ENCODE results near the gene CERK. TPM values are rescaled to one million over a fixed set of nuclear protein-coding genes. Genes with fewer than 3 reads are reported as not detected.

CERK gene
- total RNA-seq, 3 donors from 2014 or later = 41.4 to 47.3 (median 44.9) TPM

DNA sequence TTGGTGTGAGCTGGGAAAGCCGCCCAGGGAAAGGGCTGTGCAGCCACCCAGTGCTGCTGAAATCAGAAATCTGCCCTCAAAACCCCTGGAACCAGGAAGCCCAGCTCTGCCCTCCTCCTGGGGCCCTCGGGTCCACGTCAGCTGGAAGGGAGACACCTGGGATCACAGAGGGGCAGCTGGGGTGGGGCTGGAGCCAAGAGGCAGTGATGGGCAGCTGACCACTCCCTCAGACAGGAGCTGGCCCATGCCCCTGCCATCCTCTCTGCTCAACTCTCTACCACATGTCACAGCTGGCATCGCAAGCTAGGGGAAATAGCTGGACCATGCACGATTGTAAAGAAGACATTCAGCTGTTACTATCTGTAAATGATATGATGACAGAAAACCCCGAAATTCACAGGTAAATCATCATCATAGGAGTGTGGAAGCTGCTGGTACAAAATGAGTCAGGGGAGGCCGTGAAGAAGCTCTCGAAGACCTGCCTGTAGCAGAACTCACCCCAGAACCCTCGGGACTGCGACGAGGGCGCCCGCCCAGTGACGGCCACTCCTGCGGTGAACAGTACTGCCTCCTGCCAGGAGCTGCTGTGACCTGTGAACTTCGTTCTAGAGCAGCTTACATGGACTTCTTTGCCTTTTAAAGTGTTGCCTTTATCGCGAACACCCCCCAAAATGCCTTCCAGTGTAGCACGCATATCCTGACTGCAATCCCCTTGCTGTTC is 55.9 kb downstream of the CERK start:
- H3K4me3 Mint-ChIP-seq = no peak overlapping the region
- H3K4me1 Mint-ChIP-seq (ENCODE audit: low read depth) = peaks cover 23% of the 10 kb centered on the region
- no peaks in the 10 kb centered on the region for H3K27me3 Mint-ChIP-seq (ENCODE audit: low read depth)
- ATAC-seq (no peak), DNase-seq (no peak)
- H3K36me3 Mint-ChIP-seq (ENCODE audit: insufficient read depth) = peaks cover 12% of the 10 kb centered on the region
- H3K9me3 Mint-ChIP-seq = no peaks in the 10 kb centered on the region

GRCh38 chr22:46681010-46681409 is 57.0 kb downstream of the CERK start:
- ATAC-seq (peak; percentile 25 to 44), DNase-seq (no peak)
- no peaks in the 10 kb centered on the region for H3K27me3 Mint-ChIP-seq (ENCODE audit: low read depth)
- H3K9me3 Mint-ChIP-seq = no peaks in the 10 kb centered on the region
- H3K36me3 Mint-ChIP-seq (ENCODE audit: insufficient read depth) = peaks cover 7% of the 10 kb centered on the region
- no peak overlapping the region for H3K4me3 Mint-ChIP-seq
- peaks cover 22% of the 10 kb centered on the region for H3K4me1 Mint-ChIP-seq (ENCODE audit: low read depth)

- H3K9me3 Mint-ChIP-seq = no peaks in the 10 kb centered on the region
- DNase-seq (no peak), ATAC-seq (no peak)
- peaks cover 4% of the 10 kb centered on the region for H3K36me3 Mint-ChIP-seq (ENCODE audit: insufficient read depth)
- H3K27me3 Mint-ChIP-seq (ENCODE audit: low read depth) = no peaks in the 10 kb centered on the region
- no peak overlapping the region for H3K4me3 Mint-ChIP-seq
- H3K4me1 Mint-ChIP-seq (ENCODE audit: low read depth) = peaks cover 20% of the 10 kb centered on the region
Observed at GRCh38 chr22:46679706-46680269, 58.3 kb downstream of the CERK start.

- no peak for DNase-seq
- Mint-ChIP-seq H3K9me3 (no peaks in the 10 kb centered on the region), H3K4me1 (ENCODE audit: low read depth) (peaks cover 20% of the 10 kb centered on the region), H3K4me3 (no peak overlapping the region), H3K36me3 (ENCODE audit: insufficient read depth) (peaks cover 4% of the 10 kb centered on the region), H3K27me3 (ENCODE audit: low read depth) (no peaks in the 10 kb centered on the region)
- ATAC-seq = no peak
Observed at GRCh38 chr22:46678785-46679700, 59.0 kb downstream of the CERK start.

- peak overlapping the region; percentile 13 for H3K4me3 Mint-ChIP-seq
- DNase-seq (no peak), ATAC-seq (no peak)
- peaks cover 28% of the 10 kb centered on the region for H3K4me1 Mint-ChIP-seq (ENCODE audit: low read depth)
- no peaks in the 10 kb centered on the region for H3K9me3 Mint-ChIP-seq
- no peaks in the 10 kb centered on the region for H3K27me3 Mint-ChIP-seq (ENCODE audit: low read depth)
- peaks cover 4% of the 10 kb centered on the region for H3K36me3 Mint-ChIP-seq (ENCODE audit: insufficient read depth)
Observed at GRCh38 chr22:46678003-46678657, 59.9 kb downstream of the CERK start.

DNA sequence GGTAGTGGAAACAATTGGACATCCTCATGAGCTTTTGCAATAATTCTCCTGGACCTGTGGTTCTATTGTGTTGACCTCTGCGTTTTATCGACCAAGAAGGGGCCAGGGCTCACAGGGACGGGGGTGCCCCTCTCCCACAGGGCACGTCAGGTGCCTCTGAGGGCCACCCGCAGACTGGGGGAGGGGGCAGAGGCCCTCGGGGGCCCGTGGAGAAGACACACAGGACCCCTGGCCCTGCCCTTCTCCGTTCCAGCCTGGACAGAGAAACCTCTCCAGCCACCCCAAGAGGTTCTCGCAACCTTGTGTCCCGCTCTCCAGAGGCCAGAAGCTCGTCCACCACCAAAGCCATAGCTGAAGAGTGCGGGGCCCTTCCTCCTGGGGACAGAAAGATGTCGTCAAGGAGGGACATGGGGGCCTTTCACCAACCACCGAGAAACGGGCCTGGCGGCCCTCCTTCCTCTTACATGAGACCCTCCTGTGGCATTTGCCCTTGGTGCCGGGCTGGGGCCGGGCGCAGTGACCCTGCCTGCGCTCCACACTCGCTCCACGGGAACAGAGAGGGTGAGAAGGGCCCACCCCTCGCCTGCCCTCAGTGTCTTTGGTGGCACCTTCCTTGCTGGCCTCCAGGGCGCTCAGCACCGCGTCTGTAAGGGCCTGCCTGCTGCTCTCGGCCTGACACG is 60.6 kb downstream of the CERK start:
- Mint-ChIP-seq H3K27me3 (ENCODE audit: low read depth) (no peaks in the 10 kb centered on the region), H3K4me1 (ENCODE audit: low read depth) (peaks cover 35% of the 10 kb centered on the region), H3K4me3 (peak overlapping the region; percentile 13), H3K36me3 (ENCODE audit: insufficient read depth) (peaks cover 2% of the 10 kb centered on the region), H3K9me3 (no peaks in the 10 kb centered on the region)
- ATAC-seq (no peak), DNase-seq (no peak)

- peaks cover 38% of the 10 kb centered on the region for H3K4me1 Mint-ChIP-seq (ENCODE audit: low read depth)
- peaks cover 2% of the 10 kb centered on the region for H3K36me3 Mint-ChIP-seq (ENCODE audit: insufficient read depth)
- no peaks in the 10 kb centered on the region for H3K27me3 Mint-ChIP-seq (ENCODE audit: low read depth)
- ATAC-seq = no peak
- peak overlapping the region; percentile 29 for H3K4me3 Mint-ChIP-seq
- no peaks in the 10 kb centered on the region for H3K9me3 Mint-ChIP-seq
- no peak for DNase-seq
Observed at GRCh38 chr22:46676881-46677280, 61.2 kb downstream of the CERK start.

- H3K4me1 Mint-ChIP-seq (ENCODE audit: low read depth) = peaks cover 38% of the 10 kb centered on the region
- no peaks in the 10 kb centered on the region for H3K27me3 Mint-ChIP-seq (ENCODE audit: low read depth)
- H3K36me3 Mint-ChIP-seq (ENCODE audit: insufficient read depth) = peaks cover 2% of the 10 kb centered on the region
- H3K4me3 Mint-ChIP-seq = peak overlapping the region; percentile 29
- DNase-seq (no peak), ATAC-seq (no peak)
- H3K9me3 Mint-ChIP-seq = no peaks in the 10 kb centered on the region
Observed at GRCh38 chr22:46676479-46676878, 61.6 kb downstream of the CERK start.

DNA sequence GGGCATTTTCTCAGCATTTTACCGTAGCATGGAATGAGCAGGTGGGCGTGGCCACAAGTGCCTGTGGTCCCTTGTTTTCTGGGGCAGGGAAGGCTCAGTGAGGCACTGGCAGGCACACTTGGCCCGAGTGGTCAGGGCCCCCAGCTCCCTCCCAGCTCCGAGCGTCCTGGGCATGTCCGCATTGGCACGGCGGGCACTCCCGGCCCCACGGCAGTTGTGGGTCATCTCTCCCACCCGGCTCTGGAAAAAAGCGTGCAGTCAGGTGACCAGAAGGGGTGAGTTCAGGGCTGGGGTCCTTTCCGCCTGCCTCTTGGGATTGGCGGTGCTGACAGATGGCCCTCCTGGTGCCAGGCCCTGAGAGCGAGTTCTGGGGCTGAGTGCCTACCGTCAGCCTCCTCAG is 62.1 kb downstream of the CERK start:
- DNase-seq = no peak
- H3K4me1 Mint-ChIP-seq (ENCODE audit: low read depth) = peaks cover 38% of the 10 kb centered on the region
- peaks cover 2% of the 10 kb centered on the region for H3K36me3 Mint-ChIP-seq (ENCODE audit: insufficient read depth)
- H3K4me3 Mint-ChIP-seq = peak overlapping the region; percentile 83
- H3K27me3 Mint-ChIP-seq (ENCODE audit: low read depth) = no peaks in the 10 kb centered on the region
- H3K9me3 Mint-ChIP-seq = no peaks in the 10 kb centered on the region
- no peak for ATAC-seq

- H3K4me1 Mint-ChIP-seq (ENCODE audit: low read depth) = peaks cover 38% of the 10 kb centered on the region
- DNase-seq (no peak), ATAC-seq (no peak)
- H3K4me3 Mint-ChIP-seq = peak overlapping the region; percentile 83
- no peaks in the 10 kb centered on the region for H3K27me3 Mint-ChIP-seq (ENCODE audit: low read depth)
- peaks cover 2% of the 10 kb centered on the region for H3K36me3 Mint-ChIP-seq (ENCODE audit: insufficient read depth)
- H3K9me3 Mint-ChIP-seq = no peaks in the 10 kb centered on the region
Observed at GRCh38 chr22:46675479-46675878, 62.6 kb downstream of the CERK start.

DNA sequence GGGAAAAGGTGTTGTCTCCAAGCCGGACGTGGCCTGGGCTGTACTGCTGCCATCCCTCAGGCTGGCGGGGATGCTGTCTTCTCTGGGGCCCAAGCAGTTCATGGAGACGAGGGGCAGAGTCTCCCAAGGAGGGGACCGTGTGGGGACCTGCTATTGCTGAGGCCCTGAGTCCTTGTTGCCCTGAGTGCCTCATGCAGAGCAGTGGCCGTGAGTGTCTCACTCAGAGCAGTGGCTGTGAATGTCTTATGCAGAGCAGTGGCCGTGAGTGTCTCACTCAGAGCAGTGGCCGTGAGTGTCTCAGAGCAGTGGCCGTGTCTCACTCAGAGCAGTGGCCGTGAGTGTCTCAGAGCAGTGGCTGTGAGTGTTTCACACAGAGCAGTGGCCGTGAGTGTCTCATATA is 63.1 kb downstream of the CERK start:
- Mint-ChIP-seq H3K27me3 (ENCODE audit: low read depth) (no peaks in the 10 kb centered on the region), H3K4me1 (ENCODE audit: low read depth) (peaks cover 38% of the 10 kb centered on the region), H3K36me3 (ENCODE audit: insufficient read depth) (peaks cover 2% of the 10 kb centered on the region), H3K4me3 (peak overlapping the region; percentile 83), H3K9me3 (no peaks in the 10 kb centered on the region)
- peak; percentile 28 to 36 for ATAC-seq
- no peak for DNase-seq

- Mint-ChIP-seq H3K4me3 (peak overlapping the region; percentile 83), H3K4me1 (ENCODE audit: low read depth) (peaks cover 38% of the 10 kb centered on the region), H3K27me3 (ENCODE audit: low read depth) (no peaks in the 10 kb centered on the region), H3K9me3 (no peaks in the 10 kb centered on the region), H3K36me3 (ENCODE audit: insufficient read depth) (peaks cover 2% of the 10 kb centered on the region)
- ATAC-seq (peak; percentile 88), DNase-seq (peak; percentile 97)
Observed at GRCh38 chr22:46674367-46674781, 63.7 kb downstream of the CERK start.

DNA sequence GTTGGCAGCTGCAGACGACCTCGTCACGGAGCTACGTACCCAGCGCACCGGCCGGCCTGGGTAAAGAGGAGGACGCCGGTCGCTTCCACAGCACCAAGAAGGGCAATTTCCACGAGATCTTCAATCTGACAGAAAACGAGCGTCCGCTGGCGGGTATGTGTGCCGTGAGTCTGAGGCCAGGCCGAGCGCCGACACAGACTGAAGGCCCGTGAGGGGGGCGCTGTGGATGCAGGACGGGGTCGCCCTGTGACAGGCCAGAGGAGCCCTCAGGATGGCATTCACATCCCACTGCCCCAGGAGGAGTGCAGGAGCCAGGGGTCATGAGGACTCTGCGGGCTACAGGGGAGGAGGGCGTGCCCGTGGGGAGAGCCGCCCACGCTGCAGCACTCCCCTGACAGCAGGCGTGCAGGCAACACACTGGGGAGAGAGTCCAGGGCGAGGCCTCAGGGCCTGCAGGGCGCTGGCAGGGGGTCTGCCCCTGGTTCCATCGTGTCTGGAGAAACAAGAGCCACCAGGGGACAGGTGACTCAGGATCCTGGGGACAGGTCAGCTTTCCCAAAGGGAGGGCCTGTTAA is 64.3 kb downstream of the CERK start:
- ATAC-seq = peak; percentile 3 to 38
- H3K36me3 Mint-ChIP-seq (ENCODE audit: insufficient read depth) = peaks cover 4% of the 10 kb centered on the region
- H3K27me3 Mint-ChIP-seq (ENCODE audit: low read depth) = no peaks in the 10 kb centered on the region
- H3K9me3 Mint-ChIP-seq = no peaks in the 10 kb centered on the region
- peak overlapping the region; percentile 83 for H3K4me3 Mint-ChIP-seq
- H3K4me1 Mint-ChIP-seq (ENCODE audit: low read depth) = peaks cover 38% of the 10 kb centered on the region
- DNase-seq = peak; percentile 47
